HG02588 (cell line): ENCODE results near the gene TGIF2.

Experiments used
- ATAC-seq: cut with Tn5 transposase; IDR thresholded peaks from one replicate; pipeline ENCODE4 v1.9.1; 2021; ENCODE audit warnings: mild to moderate bottlenecking, moderate library complexity; ENCODE audit not compliant: unreplicated experiment

TGIF2 gene

DNA sequence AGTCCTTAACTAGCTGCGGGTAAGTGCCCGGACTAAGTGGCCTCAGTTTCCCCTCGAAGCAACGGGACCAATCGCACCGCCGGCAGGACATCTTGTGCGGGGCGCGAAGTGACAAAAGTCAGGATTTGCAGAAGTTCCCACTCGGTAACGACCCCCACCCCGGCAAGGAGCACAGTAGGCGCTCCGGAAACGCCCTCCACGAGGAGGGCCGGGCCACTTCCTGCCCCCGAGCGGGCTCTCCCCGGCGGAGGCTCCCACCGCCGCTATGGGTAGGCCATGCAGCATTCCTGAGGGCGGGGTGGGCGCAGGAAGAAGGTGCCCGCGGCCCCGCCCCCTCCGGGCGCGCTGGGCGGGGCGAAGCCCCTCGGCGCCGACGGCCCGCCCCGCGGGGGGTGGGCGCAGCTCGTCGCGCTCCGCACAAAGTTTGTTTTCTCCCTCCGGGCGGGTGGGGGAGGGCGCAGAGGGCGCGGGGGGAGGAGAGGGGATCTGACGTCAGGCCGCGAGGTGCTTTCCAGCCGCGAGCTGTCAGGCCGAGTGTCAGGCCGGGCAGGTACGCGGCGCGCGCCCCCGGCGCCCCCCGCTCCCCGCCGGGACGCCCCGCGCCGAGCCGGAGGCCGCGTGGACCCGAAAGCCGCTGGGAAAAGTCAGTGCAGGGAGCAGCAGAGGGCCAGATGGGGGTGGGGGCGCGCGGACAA lies at the start of gene TGIF2:
TSS of gene TGIF2 (plus strand) at position 495 of the 695 bp plus-strand sequence. CDS start 5,178 bp downstream, outside the sequence.
- ATAC-seq, result peak; percentile 57

DNA sequence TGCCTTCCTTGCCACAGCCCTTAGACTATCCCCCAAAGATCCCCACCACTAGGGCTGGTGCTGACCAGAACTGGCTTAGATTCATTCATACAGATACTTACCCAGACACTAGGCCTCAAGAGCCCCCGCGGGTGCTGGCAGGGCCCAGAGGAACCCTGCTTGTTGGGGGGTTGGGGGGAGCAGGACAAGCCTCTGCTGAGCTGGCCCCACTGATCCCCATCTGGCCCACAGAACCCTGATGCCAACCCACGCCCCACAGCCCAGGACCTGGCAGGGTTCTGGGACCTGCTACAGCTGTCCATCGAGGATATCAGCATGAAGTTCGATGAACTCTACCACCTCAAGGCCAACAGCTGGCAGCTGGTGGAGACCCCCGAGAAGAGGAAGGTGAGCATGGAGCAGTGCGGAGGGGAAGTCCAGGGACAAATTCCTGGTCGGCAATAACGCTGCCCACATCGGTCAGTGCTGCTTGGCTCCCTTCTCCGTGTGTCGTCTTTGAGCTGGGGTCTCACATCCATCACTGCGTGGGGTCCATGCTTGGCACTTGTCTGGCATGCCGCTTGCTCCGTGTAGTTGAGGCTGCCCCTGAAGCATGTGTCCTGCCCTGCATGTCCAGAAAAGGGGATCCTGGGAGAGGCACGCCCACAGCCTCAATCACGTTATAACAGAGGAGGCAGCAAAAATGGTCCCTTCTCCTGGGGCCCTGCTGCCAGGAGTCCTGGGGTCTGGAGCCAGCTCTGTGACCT lies 47.6 kb upstream of the TGIF2 start:
- no peak for ATAC-seq

DNA sequence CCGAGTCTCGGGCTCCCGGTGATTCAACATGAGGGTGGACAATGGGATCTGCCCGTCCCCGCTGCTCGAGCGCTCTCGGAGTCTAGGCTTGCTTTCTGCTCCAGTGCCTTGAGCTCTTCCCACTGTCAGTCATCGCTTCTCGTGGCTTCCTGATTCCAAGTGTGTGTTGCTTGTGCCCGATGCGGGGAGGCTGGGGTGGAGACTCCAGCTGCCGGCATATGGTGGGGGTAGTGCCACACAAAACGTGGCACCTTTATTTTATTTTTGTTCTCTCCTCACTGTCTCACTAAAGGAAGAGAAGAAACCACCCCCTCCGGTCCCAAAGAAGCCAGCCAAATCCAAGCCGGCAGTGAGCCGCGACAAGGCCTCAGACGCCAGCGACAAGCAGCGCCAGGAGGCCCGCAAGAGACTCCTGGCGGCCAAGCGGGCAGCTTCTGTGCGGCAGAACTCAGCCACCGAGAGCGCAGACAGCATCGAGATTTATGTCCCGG lies 46.8 kb upstream of the TGIF2 start:
- ATAC-seq, result no peak

DNA sequence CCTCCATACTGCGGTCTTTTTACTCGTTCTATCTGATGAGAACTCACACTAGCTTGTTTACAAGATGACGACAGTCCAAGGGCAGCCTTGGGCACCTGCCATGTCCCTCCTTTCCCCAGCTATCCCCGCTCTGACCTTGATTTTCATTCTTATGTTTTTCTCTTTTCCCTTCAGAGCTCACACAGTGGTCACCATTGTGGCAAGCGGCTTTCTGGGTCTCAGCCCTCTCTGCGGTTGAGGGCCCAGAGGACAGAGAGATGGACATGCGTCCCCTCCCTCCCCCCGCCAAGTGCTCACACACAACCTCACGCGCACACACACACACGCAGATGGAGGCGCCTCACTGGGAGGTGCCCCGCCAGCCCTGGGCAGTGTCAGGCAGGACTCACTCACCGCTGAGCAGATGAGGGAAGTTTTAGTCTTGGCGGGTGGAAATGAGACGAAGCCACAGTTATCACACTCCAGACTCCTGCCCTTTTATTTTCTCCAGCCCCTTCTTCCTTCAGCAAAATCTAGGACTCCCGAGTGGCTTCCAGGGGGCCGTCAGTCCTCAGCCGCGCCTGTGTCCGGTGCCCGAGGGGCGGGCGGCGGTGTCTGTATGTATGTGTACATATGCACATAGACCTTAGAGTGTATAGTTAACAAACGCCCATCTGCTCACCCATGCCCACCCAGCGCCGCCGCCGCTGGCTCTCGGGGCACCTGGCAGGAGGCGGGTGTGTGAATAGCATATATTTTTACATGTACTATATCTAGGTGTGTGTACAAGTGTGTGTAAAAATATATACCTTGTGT lies 45.9 kb upstream of the TGIF2 start:
- ATAC-seq, result no peak

DNA sequence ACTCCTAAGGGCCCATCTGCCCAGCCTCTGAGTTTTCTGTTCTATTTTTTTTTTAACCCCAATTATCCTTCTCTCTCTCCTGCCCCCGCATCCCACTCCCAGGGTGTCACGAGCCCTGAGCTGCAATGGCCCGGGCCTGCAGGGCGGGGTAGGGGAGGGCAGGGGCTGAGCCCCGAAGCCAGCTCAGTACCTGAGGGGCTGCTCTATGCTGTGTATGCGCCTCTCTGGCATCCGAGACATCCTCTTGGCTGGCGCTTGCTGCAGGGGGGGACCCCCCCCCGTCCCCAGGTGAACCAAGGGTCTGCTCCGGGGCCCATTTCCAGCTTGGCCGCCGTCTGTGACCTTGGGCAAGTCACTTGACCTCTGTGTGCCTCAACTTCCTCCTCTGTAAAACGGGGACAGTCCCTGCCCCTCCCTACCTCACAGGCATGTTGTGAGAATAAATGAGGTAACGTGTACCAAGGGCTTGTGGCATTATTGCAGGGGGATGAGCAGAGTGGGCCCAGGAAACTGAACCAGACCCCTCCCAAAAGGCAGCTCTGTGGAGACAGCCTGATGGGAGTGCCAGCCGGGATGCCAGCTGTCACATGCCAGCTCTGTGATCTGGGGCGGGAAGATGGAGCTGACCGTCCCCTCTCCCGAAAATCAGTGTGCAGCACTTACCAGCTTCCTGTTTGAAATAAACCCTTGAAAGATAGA lies 45.1 kb upstream of the TGIF2 start:
- no peak for ATAC-seq

DNA sequence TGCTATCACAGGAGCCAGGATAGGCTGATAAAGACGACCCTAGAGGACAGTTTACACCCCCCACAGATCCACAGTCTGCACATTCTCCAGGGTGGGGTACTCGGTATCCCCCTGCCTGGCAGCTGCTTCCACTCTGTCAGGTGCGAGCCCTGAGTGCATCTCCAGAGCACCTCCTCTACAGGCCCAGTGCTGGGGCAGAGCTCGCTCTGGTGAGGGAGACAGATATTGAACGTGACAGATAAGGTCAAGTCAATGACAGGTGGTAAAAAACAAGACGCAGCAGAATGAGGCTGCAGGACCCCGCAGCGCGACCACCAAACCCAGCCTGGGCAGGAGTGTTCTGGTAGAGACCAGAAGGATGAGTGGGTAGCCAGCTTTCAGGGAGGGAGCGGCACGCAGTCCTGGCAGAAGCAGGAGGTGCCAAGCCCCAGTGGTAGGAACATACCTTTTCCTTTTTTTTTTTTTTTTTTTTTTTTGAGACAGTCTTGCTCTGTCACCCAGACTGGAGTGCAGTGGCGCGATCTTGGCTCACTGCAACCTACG lies 44.5 kb upstream of the TGIF2 start:
- ATAC-seq, result no peak

DNA sequence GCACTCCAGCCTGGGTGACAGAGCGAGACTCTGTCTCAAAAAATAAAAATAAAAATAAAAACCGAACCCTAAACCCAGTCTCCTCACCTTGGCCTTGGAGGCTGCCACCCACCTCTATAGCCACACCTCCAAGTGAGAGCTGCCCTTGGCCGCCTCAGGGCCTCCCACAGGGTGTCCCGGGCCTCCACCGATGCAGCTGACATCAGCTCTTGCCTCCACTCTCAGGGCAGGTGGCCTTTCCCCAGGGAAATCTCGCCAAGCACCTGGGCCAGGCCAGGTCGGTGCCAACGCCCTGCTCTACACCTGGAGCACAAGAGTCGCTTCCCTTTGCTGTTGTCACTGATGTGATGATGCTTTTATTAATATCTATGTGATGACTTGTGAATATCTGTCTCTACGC lies 41.0 kb upstream of the TGIF2 start:
- no peak for ATAC-seq

DNA sequence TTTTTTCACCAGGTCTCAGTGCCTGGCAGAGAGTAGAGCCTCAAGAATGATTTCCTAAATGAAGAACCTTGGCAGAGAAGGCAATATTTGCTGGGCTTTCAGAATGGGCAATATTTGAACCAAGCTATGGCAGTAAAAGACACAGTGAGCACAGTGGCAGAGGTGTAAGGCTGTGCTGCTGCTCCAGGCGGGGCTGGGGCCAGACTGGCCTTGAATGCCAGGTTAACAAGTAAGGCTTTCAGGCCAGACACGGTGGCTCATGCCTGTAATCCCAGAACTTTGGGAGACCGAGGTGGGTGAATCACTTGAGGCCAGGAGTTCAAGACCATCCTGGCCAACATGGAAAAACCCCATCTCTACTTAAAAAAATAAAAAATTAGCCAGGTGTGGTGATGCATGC lies 40.6 kb upstream of the TGIF2 start:
- no peak for ATAC-seq

DNA sequence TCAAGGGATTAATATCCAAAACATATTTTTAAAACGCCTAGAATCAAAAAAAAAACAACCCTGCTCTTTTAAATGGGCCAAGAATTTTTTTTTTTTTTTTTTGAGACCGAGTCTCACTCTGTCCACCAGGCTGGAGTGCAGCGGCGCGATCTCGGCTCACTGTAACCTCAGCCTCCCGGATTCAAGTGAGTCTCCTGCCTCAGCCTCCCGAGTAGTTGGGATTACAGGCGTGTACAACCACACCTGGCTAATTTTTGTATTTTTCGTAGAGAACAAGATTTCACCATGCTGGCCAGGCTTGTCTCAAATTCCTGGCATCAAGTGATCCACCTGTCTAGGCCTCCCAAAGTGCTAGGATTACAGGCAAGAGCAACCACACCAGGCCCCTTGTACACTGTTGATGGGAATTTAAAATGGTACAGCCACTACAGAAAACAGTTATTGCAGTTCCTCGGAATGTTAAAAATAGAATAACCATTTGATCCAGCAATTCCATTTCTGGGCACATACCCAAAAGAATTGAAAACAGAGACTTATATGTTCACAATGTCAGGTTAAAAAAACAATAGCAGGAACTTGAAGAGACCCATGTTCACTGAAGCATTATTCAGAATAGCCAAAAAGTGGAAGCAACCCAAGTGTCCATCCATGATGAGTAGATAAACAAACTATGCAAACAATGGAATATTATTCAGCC lies 35.2 kb upstream of the TGIF2 start:
- ATAC-seq, result no peak

DNA sequence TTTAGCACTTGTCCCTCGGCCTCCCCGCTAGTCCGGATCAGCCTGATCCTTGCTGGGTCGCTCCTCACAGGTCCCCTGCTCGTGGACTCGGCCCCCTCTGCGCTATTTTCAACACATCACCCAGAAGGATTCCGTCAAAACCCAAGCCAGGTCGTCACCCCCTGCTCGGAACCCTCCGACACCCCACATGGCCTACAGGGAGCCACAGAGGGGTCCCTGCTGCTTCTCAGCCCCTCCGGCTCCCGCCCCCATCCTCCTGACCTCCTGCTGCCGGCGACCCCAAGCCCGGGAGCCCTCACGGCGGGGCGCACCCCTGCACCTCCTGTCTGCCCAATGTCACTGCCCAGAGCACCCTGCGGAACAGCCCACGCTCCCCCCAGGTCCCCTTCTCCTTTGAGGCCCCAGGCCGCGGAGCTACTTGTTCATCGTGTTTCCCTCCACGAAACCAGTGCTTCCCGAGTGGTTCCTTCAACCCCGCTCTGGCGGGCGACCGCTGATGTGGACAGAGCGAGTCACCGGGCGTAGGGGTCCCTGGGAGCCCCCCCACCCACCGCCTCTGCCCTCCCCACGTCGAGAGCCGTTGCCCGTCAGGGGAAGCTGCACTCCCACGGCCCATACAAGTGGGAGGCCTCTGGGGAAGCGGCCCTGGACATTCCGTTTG lies 32.7 kb upstream of the TGIF2 start:
- no peak for ATAC-seq

DNA sequence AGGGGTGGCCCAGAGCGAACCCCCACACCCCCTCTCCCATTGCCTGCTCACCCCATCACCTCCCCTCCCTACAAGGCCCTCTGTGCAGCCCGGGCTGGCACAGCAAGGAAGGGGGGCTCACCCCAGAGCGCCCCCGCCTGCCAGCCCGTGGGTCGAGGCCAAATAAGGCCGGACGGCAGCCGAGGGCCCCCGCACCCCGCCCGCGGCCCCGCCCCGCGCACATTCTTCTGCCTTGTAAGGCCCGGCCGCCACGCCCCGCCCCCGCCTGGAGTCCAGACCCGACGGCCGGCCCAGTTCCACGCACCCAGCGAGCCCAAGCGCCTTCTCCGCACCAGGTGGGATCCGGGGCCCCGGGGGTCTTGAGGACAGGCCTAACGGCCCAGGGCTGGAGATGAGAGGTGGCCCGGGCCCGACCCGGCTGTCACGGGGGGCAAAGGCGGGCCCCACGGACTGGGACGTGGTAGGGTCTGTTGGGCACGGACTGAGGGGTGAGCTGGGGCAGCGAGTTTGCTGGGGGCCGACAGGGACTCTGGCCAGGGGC lies 32.1 kb upstream of the TGIF2 start, which contains the start of gene MYL9:
TSS of gene MYL9 (plus strand) at position 293 of the 541 bp plus-strand sequence. CDS start 3,366 bp downstream, outside the sequence.
- ATAC-seq, result no peak

DNA sequence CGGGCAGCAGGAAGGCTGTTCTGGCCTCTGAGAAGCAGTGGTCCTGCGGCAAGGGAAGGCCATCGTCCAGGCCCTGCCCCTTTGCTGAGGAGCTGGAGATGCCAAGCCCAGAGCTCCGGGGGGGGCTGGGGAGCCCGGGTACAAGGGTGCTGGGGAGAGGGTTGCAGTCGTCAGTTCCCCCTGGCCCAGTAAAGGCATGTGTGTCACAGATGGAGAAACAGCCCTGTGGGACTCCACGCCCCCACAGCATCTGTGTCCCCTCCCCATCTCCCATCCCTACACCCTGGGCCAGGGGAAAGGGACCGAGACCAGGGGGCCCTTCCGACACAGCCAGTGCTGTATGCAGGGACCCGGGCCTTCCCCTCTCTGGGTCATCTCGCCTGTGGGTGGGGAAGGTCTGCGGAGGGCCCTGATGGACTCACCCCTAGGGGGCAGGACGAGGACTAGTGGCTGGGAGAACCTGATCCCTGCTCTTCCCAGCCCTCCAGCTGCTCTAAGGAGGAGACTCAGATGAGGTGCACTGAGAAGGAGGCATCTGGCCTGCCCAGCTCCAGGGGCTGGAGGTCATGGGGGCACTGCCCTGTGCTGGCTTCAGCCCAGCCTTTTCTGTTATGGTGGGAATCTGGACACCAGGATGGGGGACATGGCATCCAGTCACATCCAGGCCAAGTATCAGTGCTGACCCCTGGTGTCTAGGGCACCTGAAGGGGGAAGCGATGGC lies 31.5 kb upstream of the TGIF2 start:
- no peak for ATAC-seq

DNA sequence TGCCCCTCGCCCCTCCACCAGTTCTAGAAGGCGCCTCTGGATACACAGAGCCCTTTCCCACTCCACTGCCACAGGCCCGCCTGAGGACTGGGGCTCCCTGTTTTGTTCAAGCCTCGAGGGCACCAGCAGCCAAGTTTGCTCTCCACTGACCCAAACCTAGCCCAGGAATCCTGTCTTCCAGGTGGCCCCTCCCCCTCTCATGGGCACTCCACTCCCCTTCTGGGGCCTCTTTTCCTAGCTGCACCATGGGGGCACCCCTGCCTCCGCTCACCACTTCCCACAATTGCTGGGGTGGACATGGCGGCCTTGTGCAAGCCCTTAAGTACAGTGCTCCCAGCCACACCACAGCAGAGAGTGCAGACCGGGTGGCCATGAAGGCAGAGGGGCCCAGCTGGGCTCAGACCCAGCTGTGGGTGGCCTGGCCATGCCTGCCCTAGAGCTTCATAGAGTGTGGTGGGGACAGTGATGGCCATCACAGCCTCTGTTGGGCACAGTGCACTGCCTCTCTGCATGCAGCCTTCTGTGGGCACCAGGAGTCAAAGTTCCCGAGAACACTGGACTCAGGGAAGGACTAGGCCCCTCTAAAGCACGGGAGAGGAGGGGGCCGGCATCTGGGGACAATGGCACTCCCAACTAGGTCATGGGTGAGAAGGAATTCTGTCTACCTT lies 30.7 kb upstream of the TGIF2 start:
- no peak for ATAC-seq

DNA sequence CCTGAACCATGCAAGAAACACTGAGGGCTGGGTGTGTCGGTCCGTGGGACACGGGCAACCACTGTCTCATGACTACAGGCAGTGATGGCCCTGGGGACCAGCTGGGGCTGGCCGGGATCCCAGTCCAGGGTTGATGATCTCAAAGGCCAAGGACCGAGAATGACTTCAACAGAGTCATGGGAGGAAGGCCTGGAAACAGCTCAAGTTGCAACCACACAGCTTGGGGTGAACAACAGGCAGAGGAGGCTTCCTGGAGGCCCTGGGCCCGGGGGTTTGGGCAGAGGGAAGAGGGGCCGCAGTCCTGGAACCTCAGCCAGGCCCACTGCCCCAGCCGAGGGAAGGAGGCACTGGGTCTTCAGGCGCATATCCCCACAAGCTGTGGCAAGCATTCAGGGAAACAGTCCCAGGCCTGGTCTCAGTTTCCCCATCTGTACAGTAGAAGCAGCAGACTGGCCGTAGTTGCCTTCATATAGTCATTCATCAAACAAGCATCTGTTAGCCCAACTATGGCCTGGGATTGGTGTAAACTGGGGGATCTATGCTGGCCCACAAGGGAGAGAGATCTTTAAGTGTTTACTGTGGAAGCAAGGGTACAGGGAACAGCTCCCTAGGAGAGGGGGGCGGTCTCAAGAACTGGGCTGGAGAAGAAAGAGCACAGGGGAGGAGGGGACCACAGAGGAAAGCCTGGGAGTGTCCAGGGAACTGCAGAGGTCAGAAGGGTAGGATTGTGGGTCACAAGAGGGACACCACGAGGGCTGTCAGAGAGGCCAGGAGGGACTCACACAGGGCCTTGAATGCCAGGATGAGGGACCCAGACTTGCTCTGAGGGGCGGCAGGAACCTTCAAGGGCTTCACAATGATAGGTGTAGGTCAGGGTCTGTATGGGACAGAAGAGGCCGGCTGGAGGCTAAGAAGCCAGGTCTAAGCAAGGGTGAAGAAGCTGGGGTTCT lies 29.9 kb upstream of the TGIF2 start:
- no peak for ATAC-seq

DNA sequence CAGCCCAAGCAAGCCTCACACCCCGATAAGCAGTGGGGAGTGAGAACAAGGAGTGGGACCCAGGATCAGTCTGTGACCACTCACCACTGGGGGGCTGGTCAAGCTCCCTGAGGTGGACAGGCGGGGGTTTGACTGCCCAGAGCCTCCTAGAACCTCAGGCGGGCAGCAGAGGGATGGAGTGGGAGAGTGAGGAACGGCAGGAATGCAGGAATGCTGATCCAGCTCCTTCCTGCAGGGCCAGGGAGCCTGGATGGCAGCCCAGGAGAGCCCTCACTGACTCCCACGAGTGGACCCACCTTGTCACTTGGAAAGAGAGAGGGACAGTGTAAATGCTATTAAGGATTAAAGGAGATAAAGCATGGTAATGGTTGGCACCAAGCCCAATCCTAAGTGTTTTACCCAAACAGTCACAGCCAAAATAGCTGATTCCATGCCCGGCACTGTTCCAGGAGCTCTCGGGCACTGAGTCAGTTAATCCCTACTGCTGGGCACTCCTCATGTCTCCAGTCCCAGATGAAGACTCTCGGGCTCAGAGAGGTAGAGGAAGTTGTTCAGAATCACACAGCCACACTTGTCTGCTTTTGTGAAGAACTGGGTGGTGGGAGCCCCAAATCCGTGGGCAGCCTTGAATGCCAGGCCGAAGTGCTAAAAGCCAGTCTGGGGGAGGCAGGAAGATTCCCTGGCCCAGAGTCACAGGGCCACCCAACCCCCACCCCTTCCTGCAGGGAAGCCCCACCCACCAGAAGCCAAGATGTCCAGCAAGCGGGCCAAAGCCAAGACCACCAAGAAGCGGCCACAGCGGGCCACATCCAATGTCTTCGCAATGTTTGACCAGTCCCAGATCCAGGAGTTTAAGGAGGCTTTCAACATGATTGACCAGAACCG lies 29.0 kb upstream of the TGIF2 start:
- ATAC-seq, result no peak
